H1 (cell line): Measurements from ENCODE around the gene ARID1B. TPM values are rescaled to one million over a fixed set of nuclear protein-coding genes. Genes with fewer than 3 reads are reported as not detected.

Source experiments
- CTCF ChIA-PET: fragments of 300-600 bp; sonication (Branson Sonifier 250); formaldehyde crosslinking; loops from one replicate; lab custom pipeline; 2021; ENCODE audit not compliant: partially characterized antibody; lab: Charles Lee
- POLR2A ChIA-PET: fragments of 300-600 bp; sonication (Branson Sonifier 250); formaldehyde crosslinking; loops from one replicate; lab custom pipeline; 2021; ENCODE audit warnings: inconsistent platforms; ENCODE audit not compliant: partially characterized antibody; lab: Charles Lee
- DNase-seq, 2 experiments: peaks; one replicate each; pipeline versions ENCODE4 v3.0.0 to v3.0.0-alpha.2; 2010 to 2022; ENCODE audit warnings: low spot score in 2 of 2, low read depth in 1 of 2, mixed read lengths in 1 of 2
- FAIRE-seq: peaks from 2 replicates; lab custom pipeline; 2011; peaks lifted over from hg19 to GRCh38; lab: Jason Lieb, UNC
- H2AFZ ChIP-seq: 2 replicates; pipeline ENCODE4 v1.8.1; 2012; ENCODE audit warnings: low read length, inconsistent platforms
- H2AK5ac ChIP-seq: 2 replicates; pipeline ENCODE4 v1.6.1; 2013; ENCODE audit warnings: low read depth, low read length
- H2BK120ac ChIP-seq: replicated peaks from 2 replicates; pipeline ENCODE3; 2013; ENCODE audit warnings: low read depth, low read length, inconsistent platforms
- H2BK12ac ChIP-seq: 2 replicates; pipeline ENCODE4 v1.6.1; 2013; ENCODE audit warnings: low read depth, low read length
- H2BK15ac ChIP-seq: 2 replicates; pipeline ENCODE4 v1.6.1; 2013; ENCODE audit warnings: low read length
- H2BK20ac ChIP-seq: 2 replicates; pipeline ENCODE4 v1.6.1; 2013; ENCODE audit warnings: low read length
- H2BK5ac ChIP-seq: 2 replicates; pipeline ENCODE4 v1.6.1; 2013; ENCODE audit warnings: low read depth, low read length
- H3K14ac ChIP-seq: 2 replicates; pipeline ENCODE4 v1.6.1; 2013; ENCODE audit warnings: inconsistent platforms; ENCODE audit not compliant: insufficient read length
- H3K18ac ChIP-seq: 2 replicates; pipeline ENCODE4 v1.6.1; 2013; ENCODE audit warnings: low read length; ENCODE audit errors: extremely low read depth
- H3K23ac ChIP-seq: 2 replicates; pipeline ENCODE4 v1.6.1; 2013; ENCODE audit warnings: inconsistent platforms; ENCODE audit not compliant: insufficient read length
- H3K23me2 ChIP-seq: 2 replicates; pipeline ENCODE4 v1.6.1; 2013; ENCODE audit warnings: low read depth, low read length
- H3K27ac ChIP-seq: 2 replicates; pipeline ENCODE4 v1.6.1; 2011; ENCODE audit warnings: low read depth, low read length, inconsistent platforms
- H3K27me3 ChIP-seq, 4 experiments: replicated peaks in 1 of 4; 1 replicate in 1 of 4; 2 replicates in 3 of 4; pipeline versions ENCODE4 v1.6.1 to v1.8.1; 2011 to 2013; ENCODE audit warnings: low read length in 3 of 4, mild to moderate bottlenecking in 3 of 4, inconsistent platforms in 2 of 4, mixed read lengths in 2 of 4, moderate library complexity in 1 of 4; ENCODE audit not compliant: control insufficient read depth in 3 of 4, insufficient read depth in 3 of 4; ENCODE audit errors: extremely low read depth in 1 of 4
- H3K36me3 ChIP-seq, 4 experiments: 2 replicates each; pipeline versions ENCODE4 v1.6.1 to v1.8.1; 2011 to 2013; ENCODE audit warnings: mild to moderate bottlenecking in 4 of 4, low read length in 3 of 4, moderate library complexity in 2 of 4, control low read depth in 1 of 4, inconsistent platforms in 1 of 4; ENCODE audit not compliant: insufficient read depth in 4 of 4, control insufficient read depth in 2 of 4
- H3K4ac ChIP-seq: replicated peaks from 2 replicates; pipeline ENCODE3; 2013; ENCODE audit warnings: low read length, low read depth, mixed read lengths, inconsistent platforms; ENCODE audit not compliant: insufficient read length
- H3K4me1 ChIP-seq, 4 experiments: replicated peaks in 1 of 4; 1 replicate in 1 of 4; 2 replicates in 3 of 4; pipeline versions ENCODE4 v1.6.1 to v1.8.1; 2011 to 2013; ENCODE audit warnings: low read length in 3 of 4, inconsistent platforms in 2 of 4, mixed read lengths in 1 of 4; ENCODE audit not compliant: insufficient read depth in 4 of 4, control insufficient read depth in 3 of 4
- H3K4me2 ChIP-seq, 2 experiments: 2 replicates each; pipeline versions ENCODE4 v1.6.1 to v1.8.1; 2011 to 2013; ENCODE audit warnings: low read depth in 2 of 2, low read length in 2 of 2, control low read depth in 1 of 2, inconsistent platforms in 1 of 2, mild to moderate bottlenecking in 1 of 2; ENCODE audit not compliant: insufficient read depth in 1 of 2
- H3K4me3 ChIP-seq, 4 experiments: fragments of 200-600, 300-600 bp in 1 of 4; sonication (generic), shearing (Covaris generic), sonication (Bioruptor Twin) in 1 of 4; 2 replicates each; pipeline versions ENCODE4 v1.5.1 to v1.8.1; 2011 to 2016; ENCODE audit warnings: low read length in 4 of 4, low read depth in 3 of 4, control low read depth in 2 of 4, inconsistent platforms in 2 of 4, mild to moderate bottlenecking in 2 of 4, mixed read lengths in 1 of 4, moderate library complexity in 1 of 4; ENCODE audit not compliant: insufficient read depth in 2 of 4; ENCODE audit errors: extremely low read depth in 1 of 4
- H3K56ac ChIP-seq: replicated peaks from 2 replicates; pipeline ENCODE3; 2013; ENCODE audit warnings: low read depth, mild to moderate bottlenecking, mixed read lengths, low read length, inconsistent platforms; ENCODE audit not compliant: insufficient read length
- H3K79me1 ChIP-seq: 2 replicates; pipeline ENCODE4 v1.6.1; 2013; ENCODE audit warnings: low read depth, low read length, control low read depth
- H3K79me2 ChIP-seq, 2 experiments: 2 replicates each; pipeline versions ENCODE4 v1.6.1 to v1.8.1; 2012 to 2013; ENCODE audit warnings: low read length in 2 of 2, mild to moderate bottlenecking in 2 of 2, inconsistent platforms in 1 of 2; ENCODE audit not compliant: insufficient read depth in 2 of 2, control insufficient read depth in 1 of 2
- H3K9ac ChIP-seq, 4 experiments: replicated peaks in 1 of 4; 1 replicate in 1 of 4; 2 replicates in 3 of 4; pipeline versions ENCODE4 v1.6.1 to v1.8.1; 2011 to 2013; ENCODE audit warnings: low read depth in 3 of 4, low read length in 3 of 4, control low read depth in 2 of 4, mild to moderate bottlenecking in 2 of 4, moderate library complexity in 2 of 4, inconsistent platforms in 1 of 4; ENCODE audit errors: extremely low read depth in 1 of 4
- H3K9me3 ChIP-seq, 2 experiments: 2 replicates each; pipeline versions ENCODE4 v1.6.1 to v1.8.1; 2012 to 2013; ENCODE audit warnings: mild to moderate bottlenecking in 2 of 2, moderate library complexity in 2 of 2, control low read depth in 1 of 2, inconsistent platforms in 1 of 2, low read depth in 1 of 2, low read length in 1 of 2, mixed read lengths in 1 of 2; ENCODE audit not compliant: insufficient read depth in 2 of 2
- H4K20me1 ChIP-seq, 2 experiments: replicated peaks in 1 of 2; 2 replicates each; pipeline versions ENCODE3 to v1.8.1; 2011 to 2013; ENCODE audit warnings: inconsistent platforms in 2 of 2, low read length in 2 of 2, mild to moderate bottlenecking in 1 of 2; ENCODE audit not compliant: insufficient read depth in 2 of 2, control insufficient read depth in 1 of 2
- H4K5ac ChIP-seq: 2 replicates; pipeline ENCODE4 v1.6.1; 2013; ENCODE audit warnings: low read length, low read depth, mixed read lengths, inconsistent platforms; ENCODE audit not compliant: insufficient read length
- H4K8ac ChIP-seq: 2 replicates; pipeline ENCODE4 v1.8.0; 2013; ENCODE audit warnings: mild to moderate bottlenecking, moderate library complexity, low read length, inconsistent platforms; ENCODE audit not compliant: insufficient read depth; ENCODE audit errors: extremely low read depth
- H4K91ac ChIP-seq: replicated peaks from 2 replicates; pipeline ENCODE3; 2013; ENCODE audit warnings: low read length, mixed read lengths, inconsistent platforms; ENCODE audit not compliant: insufficient read length
- ASH2L ChIP-seq: fragments of 200-600, 300-600 bp; sonication (generic); IDR thresholded peaks from one replicate; pipeline ENCODE4 v1.7.1; 2017; ENCODE audit warnings: low read length
- GTF2F1 ChIP-seq: IDR thresholded peaks from 2 replicates; pipeline ENCODE4 v1.6.1; 2012; ENCODE audit warnings: low read depth, low read length, improper control_type of control experiment, borderline replicate concordance
- MAFK ChIP-seq: IDR thresholded peaks from 2 replicates; pipeline ENCODE4 v1.6.1; 2012; ENCODE audit warnings: low read depth, mild to moderate bottlenecking, improper control_type of control experiment, low read length
- RAD21 ChIP-seq, 2 experiments: IDR thresholded peaks in 1 of 2; conservative IDR thresholded peaks in 1 of 2; 2 replicates each; pipeline ENCODE4 v1.6.1; 2011; ENCODE audit warnings: low read depth in 2 of 2, low read length in 2 of 2, improper control_type of control experiment in 1 of 2, inconsistent platforms in 1 of 2, mild to moderate bottlenecking in 1 of 2, moderate library complexity in 1 of 2
- SUZ12 ChIP-seq: fragments of 200-600 bp; sonication (generic); IDR thresholded peaks from 2 replicates; pipeline ENCODE4 v1.6.1; 2012; ENCODE audit warnings: mild to moderate bottlenecking, inconsistent platforms, low read length, moderate library complexity, mixed read lengths
- WGBS, 2 experiments: shearing (Covaris generic) in 1 of 2; methylation state at CpG; one replicate each; pipeline versions ENCODE4 v1.1.6 to v1.1.7; 2013 to 2015; ENCODE audit warnings: low lambda C conversion rate in 2 of 2, mixed read lengths in 2 of 2, inconsistent platforms in 1 of 2, low coverage in 1 of 2, missing lambda C conversion rate in 1 of 2; ENCODE audit not compliant: insufficient replicate concordance in 2 of 2, insufficient coverage in 1 of 2, insufficient read length in 1 of 2; ENCODE audit errors: extremely low coverage in 1 of 2, missing lambda C conversion rate in 1 of 2; 5-methylcytosine and 5-hydroxymethylcytosine counted together
- polyA plus RNA-seq, 7 experiments: library from polyadenylated mRNA; depleted of rRNA in 3 of 7; stranded (reverse) in 5 of 7; unstranded in 2 of 7; fragments of >200 nt in 5 of 7; fragments of 200-250 nt in 2 of 7; gene quantifications; 1 replicate in 5 of 7; 2 replicates in 1 of 7; 4 replicates in 1 of 7; pipeline versions ENCODE4 v1.2.1 to v1.2.3, GENCODE V29; 2011 to 2013; ENCODE audit warnings: missing spikeins in 2 of 7, mixed read lengths in 2 of 7
- total RNA-seq: library from RNA; stranded (reverse); fragmentation: NEBNext Ultra II Directional; extraction: Animal tissue kit (Norgen Biotek cat#: 25700); gene quantifications from 2 replicates; pipeline ENCODE4 v1.2.1, GENCODE V29; 2021
- TF ChIP-seq, protein P1 (sequence below): IDR thresholded peaks from 2 replicates; pipeline ENCODE4 v1.6.1; 2011; ENCODE audit warnings: low read depth, mild to moderate bottlenecking, low read length; ENCODE audit not compliant: insufficient read depth

The ARID1B gene
- total and polyA plus RNA-seq, 2 of the 8 experiments (the other 6 are each of a cell fraction or from before 2014, with no cell fraction given): 24.3 to 70.3 TPM

DNA sequence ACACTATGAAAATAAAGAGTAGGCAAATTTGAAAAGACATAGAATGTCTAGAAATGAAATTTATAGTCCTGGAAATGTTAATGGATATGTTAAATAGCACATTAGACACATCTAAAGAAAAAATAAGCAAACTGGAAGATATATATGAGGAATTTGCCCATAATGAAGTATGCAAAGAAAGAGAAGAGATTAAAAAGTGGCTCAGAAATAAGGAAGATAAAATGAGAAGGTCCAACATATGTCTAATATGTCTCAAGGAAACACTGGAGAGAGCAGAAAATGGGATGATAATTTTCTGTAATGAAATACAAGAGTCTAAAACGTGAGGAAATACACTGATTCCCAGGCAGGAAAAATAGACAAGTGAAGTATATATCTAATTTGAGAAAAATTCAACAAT lies 36.6 kb upstream of the ARID1B start:
- Histone ChIP-seq H2AFZ (no peak overlapping the region), H3K27ac (no peak overlapping the region), H3K4me1 (no peaks in the 10 kb centered on the region), H3K36me3 (no peaks in the 10 kb centered on the region; a peak in 2 of 8 replicates), H2AK5ac (no peak overlapping the region), H3K4me2 (no peak overlapping the region), H4K5ac (no peak overlapping the region), H3K56ac (no peak overlapping the region), H3K9ac (no peak overlapping the region), H3K9me3 (peaks cover 0 to 3% of the 10 kb centered on the region in 2 experiments; a peak in 3 of 4 replicates), H3K79me1 (no peaks in the 10 kb centered on the region), H4K91ac (no peak overlapping the region), H3K23me2 (no peaks in the 10 kb centered on the region), H3K18ac (no peak overlapping the region), H4K20me1 (no peaks in the 10 kb centered on the region), H2BK15ac (no peak overlapping the region), H4K8ac (no peak overlapping the region), H3K79me2 (no peaks in the 10 kb centered on the region), H3K14ac (no peak overlapping the region), H2BK5ac (no peak overlapping the region), H3K23ac (no peak overlapping the region), H3K4me3 (no peak overlapping the region), H2BK12ac (no peak overlapping the region), H2BK20ac (no peak overlapping the region), H3K4ac (no peak overlapping the region), H2BK120ac (no peak overlapping the region), H3K27me3 (no peaks in the 10 kb centered on the region)
- POLR2A ChIA-PET: no interaction called here
- 64% methylated on average over 1 of the region's 1 CpG; no CpG with 5 or more reads in 1 of the 2 experiments for WGBS, 2 experiments
- CTCF ChIA-PET: interaction anchor here (0.8 kb wide), 1 partner anchor 12 kb away, joined by 3 read pairs; no protein-coding TSS in a partner anchor
- DNase-seq: no peak
- no peak for TF ChIP-seq MAFK
- TF ChIP-seq ASH2L: no peak
- no peak for TF ChIP-seq GTF2F1
- TF ChIP-seq, protein P1, sequence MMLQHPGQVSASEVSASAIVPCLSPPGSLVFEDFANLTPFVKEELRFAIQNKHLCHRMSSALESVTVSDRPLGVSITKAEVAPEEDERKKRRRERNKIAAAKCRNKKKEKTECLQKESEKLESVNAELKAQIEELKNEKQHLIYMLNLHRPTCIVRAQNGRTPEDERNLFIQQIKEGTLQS: no peak
- no peak for TF ChIP-seq RAD21 (IDR thresholded peaks at IDR 0.05 in 1 of 2, conservative IDR thresholded peaks at IDR 0.05 in 1 of 2; ENCODE audit: low read depth in 2 of 2, low read length in 2 of 2)
- no peak for TF ChIP-seq SUZ12
- FAIRE-seq: no peak
